ENCODE measurements around the gene CABLES2.

Gene CABLES2

GRCh38 chr20:62368976-62369814, 37.9 kb downstream of the CABLES2 start:
- DNase-seq: no peak

- peak; percentile 31 for DNase-seq
Measured at GRCh38 chr20:62368392-62368975, 38.6 kb downstream of the CABLES2 start.

GRCh38 chr20:62367633-62368391, 39.3 kb downstream of the CABLES2 start:
- peak; percentile 63 for DNase-seq

DNA sequence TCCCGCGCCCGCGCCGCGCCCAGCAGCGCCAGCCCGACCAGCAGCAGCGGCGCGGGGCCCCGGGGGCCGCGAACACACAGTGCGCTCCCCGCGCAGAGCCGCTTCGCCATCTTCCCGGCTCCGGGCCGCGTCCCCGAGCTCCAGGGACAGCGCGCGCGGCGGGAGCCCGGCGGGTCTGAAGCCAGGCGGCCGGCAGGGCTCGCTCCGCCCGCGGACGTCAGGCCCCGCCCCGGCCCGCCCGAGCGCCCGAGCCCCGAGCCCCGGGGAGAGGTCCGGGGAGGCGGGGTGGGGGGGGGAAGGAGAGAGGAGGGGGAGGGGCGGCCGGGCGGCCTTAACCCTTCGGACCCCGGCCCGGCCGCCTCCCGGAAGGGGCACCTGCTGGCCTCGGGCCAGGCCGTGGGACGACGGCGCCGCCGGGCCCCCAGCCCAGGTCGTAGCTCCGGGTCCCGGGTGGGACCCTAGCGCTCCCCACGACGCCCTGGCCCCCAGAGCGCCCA, 39.9 kb downstream of the CABLES2 start, which contains the start of gene LAMA5:
Gene LAMA5 (minus strand): TSS at position 177 of the 497 bp plus-strand sequence. CDS start 67 bp downstream, at position 110.
- DNase-seq: no peak

DNA sequence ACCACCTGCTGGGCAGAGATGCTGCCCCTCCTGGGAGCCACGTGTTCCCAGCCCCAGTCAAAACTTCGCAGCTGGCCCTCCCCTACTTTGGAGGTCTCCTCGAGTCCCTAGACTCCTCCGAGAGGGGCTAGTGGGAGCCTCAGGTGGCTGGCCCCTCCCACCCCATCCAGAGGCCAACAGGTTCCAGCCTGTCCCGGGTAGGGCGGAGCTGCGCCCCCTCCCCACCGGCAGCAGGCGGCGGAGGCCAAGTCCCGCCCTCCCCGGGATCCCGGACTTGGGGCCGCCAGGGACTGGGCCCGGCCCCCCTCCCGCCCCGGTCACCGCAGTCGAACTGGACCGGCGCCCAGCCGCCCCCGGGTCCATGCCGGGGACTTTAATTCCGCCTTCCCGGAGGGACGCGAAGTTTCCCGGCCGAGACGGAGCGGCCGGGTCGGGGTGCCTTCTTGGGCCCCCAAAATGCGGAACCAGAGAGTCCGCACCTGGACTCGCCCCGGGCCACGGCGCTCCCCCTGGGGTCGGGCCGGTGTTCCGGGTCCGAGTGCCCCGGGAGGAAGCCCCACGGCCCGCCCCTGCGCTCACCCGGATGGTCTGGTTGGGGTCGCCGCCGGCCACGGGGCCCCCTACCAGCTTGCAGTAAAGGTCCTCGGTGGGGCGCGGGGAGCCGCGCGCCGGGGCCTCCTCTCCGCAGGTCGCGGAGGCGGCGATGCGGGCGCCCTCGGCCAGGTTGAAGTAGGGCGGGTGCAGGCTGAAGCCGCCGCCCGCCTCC, 40.5 kb downstream of the CABLES2 start:
- peak; percentile 41 for DNase-seq

GRCh38 chr20:62365814-62366369, 41.2 kb downstream of the CABLES2 start:
- DNase-seq: peak; percentile 44

DNA sequence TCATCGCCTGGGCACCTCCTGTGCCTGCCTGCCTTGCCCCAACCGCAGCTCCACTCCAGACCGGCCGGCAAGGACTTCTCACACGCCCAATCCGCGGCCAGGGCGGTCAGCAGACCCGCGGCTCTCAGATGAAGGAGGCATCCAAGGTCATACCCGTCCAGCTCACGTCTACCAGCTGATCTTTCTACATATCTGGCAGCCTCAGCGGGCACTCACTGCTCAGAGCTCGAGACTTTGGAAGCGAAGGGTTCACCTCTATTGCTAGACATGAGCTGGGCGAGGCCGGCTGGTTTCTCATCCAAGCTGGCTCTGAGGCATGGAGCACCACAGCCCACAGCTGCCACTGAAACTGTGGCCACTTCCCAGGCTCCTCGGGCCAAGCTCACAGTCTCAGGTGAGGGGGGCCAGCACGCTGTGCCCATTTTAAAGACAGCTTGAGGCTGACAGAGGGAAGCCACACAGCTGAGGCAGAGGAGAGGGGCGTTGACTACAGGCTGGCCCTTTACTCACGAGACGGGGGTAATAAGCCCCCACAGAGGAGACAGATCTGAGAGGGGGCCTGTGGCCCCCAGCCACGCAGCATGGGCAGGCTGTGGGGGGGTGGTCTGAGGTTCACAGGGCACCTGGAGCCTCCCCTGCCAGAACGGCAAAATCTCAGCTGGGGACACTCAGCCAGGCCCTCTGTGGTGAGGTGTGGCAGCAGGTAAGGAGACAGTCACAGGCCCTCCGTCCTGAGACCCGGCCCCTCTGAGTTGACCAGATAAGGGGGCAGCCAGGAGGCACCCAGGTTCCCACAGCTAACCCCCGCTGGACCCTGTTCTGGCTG, 42.0 kb downstream of the CABLES2 start:
- DNase-seq: no peak

GRCh38 chr20:62363920-62364851, 42.9 kb downstream of the CABLES2 start:
- no peak for DNase-seq

DNA sequence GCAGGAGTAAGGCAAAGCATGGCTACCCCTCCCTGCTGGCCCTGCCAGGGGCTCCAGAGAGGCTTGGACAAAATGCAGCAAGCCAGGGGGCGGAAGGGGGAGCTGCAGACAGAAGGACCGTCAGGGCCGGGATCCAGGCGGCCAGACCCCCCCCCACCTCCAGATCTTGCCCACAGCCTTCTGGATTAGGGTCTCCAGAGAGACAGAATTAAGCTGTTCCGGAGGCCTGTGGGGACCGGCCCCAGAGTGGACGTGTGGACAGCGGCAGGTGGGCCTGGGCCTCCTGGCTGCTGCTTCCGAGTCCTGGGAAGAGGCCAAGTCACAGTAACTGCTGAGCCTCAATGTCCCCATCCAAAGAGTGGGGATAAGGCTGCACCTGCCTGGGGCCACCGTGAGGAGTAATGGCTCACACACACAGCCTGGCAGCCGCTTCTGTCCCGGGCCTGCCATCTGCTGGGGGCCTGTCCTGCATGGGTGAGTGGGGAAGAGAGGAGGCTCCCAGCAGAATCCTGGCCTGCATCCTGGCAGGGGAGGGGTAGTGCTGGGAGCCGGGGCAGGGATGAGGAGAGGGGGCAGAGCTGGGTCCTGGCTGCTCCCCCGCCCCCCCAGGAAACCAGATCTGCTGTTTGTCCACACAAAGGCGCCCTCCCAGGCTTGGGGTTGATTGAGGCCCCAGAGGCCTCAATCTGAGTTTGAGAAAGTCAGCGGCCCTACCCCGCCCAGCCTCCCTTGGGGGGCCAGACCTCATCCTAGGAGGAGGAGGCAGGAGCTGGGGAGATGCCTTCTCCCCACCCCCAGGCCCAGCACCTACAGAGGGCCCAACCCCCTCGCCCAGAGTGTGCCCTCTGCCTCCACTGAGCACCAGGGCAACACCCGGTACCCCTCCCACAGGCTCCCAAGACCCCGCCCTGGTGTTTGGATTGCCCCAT, 43.8 kb downstream of the CABLES2 start:
- no peak for DNase-seq

DNA sequence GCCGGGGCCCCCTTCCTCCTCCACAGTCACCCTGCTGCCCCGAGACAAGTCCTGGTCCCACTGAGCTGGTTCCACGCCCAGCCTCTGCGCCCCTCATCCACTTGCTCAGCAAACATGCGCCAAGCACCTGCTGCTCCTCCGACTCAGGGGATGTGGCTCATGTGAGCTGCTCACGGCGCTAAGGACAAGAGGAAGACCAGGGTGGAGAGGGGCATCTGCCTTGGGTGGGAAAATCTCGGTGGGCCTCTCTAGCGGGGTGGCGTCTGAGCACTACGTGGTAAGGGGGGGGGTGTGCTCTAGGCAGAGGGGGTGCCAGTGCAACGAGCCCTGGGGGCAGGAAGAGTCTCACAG, 44.5 kb downstream of the CABLES2 start:
- no peak for DNase-seq

GRCh38 chr20:62361799-62362589, 45.1 kb downstream of the CABLES2 start:
- no peak for DNase-seq

DNA sequence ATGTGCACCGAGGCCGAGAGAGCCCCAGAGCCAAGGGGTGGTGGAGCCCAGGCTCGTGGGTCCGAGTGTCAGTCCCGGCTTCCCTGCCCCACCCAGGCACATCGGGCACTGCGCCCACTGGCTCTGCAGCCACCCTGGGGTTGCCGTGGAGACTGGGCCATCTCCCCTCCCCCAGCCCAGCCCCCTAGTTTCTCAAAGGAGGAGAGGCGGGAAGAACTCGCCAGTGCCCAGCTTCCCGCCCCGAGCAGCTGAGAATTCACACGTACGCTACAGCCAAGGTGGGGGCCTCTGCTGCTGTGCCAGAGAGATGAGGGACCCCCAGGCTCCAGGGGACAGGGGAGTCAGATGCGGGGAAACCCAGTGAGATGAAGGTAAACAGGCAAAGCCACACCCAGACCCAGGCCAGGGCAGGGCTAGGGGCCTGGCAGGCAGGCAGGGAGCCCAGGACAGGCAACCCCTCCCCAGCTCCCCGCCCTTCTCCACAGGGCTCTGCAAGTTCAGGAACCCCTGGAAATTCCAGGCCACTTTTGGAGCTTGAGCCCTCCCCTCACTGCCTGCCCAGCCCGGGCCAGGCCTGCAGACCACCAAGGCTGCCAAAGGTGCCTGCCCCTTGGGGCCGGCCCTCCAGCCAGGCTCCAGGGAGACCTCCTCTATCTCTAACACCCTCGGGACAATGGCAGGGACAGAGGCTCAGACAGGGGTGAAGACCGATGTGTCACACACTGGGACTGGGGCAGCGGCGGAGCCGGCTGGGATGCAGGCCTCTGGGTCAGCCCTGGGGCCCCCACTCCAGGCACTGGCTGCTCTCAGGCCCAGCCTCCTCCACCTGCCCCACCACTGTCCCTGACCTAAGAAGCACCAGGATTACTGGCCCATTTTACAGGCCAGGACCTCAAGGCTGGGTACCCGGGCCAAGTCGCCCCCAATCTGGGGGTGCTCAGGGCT, 46.0 kb downstream of the CABLES2 start:
- DNase-seq: no peak

- DNase-seq: no peak
Measured at GRCh38 chr20:62359491-62360121, 47.5 kb downstream of the CABLES2 start.

GRCh38 chr20:62359043-62359490, 48.0 kb downstream of the CABLES2 start:
- no peak for DNase-seq

GRCh38 chr20:62358171-62359042, 48.7 kb downstream of the CABLES2 start:
- no peak for DNase-seq
